ENCODE measurements around the gene PVALB. TPM values are rescaled to one million over a fixed set of nuclear protein-coding genes. Genes with fewer than 3 reads are reported as not detected.

The PVALB gene
- total and polyA plus RNA-seq, 4 donors = 0.56 to 3.4 (median 1.1) TPM

DNA sequence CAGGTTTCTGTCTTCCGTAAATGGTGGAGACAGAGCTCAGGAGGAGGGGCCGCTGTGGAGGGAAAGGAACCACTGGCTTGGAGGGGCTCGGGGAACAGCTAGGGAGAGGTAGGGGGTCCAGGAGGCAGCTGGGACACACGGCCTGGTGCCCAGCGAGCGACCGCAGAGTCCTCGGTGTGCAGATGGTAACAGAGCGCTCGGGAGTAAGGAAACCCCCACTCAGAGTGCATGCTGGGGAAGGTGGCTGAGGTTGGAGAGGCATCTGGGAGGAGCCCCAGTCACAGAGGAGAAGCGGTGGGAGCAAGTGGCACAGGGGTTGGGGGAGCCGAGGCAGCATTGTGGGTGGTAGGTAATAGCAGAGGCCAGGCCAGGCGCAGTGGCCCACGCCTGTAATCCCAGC is 33.2 kb upstream of the PVALB start:
- H3K27ac ChIP-seq (ENCODE audit: low read depth in 1 of 2, low read length in 2 of 2) = no peak overlapping the region
- no peaks in the 10 kb centered on the region for H3K4me1 ChIP-seq (ENCODE audit: control insufficient read depth in 4 of 4, insufficient read depth in 4 of 4, low read length in 3 of 4)
- no peak overlapping the region for H3K9ac ChIP-seq (ENCODE audit: low read depth in 1 of 2, low read length in 2 of 2)
- no peak overlapping the region for H3K4me3 ChIP-seq (ENCODE audit: low read depth in 1 of 3, low read length in 3 of 3)
- TF ChIP-seq HNF4A (conservative IDR thresholded peaks at IDR 0.05) (no peak), YY1 (IDR thresholded peaks at IDR 0.05) (no peak), EGR1 (IDR thresholded peaks at IDR 0.05; ENCODE audit: low read depth in 2 of 2) (no peak), FOXA1 (IDR thresholded peaks at IDR 0.05) (no peak), TAF1 (conservative IDR thresholded peaks at IDR 0.05) (no peak), HNF4G (IDR thresholded peaks at IDR 0.05) (no peak), NR2F2 (IDR thresholded peaks at IDR 0.05) (no peak), RAD21 (IDR thresholded peaks at IDR 0.05) (no peak), RXRA (IDR thresholded peaks at IDR 0.05) (no peak), JUND (IDR thresholded peaks at IDR 0.05) (no peak)
- TF ChIP-seq, protein P1, sequence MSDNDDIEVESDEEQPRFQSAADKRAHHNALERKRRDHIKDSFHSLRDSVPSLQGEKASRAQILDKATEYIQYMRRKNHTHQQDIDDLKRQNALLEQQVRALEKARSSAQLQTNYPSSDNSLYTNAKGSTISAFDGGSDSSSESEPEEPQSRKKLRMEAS (IDR thresholded peaks at IDR 0.05) = no peak
- TF ChIP-seq, protein P2, sequence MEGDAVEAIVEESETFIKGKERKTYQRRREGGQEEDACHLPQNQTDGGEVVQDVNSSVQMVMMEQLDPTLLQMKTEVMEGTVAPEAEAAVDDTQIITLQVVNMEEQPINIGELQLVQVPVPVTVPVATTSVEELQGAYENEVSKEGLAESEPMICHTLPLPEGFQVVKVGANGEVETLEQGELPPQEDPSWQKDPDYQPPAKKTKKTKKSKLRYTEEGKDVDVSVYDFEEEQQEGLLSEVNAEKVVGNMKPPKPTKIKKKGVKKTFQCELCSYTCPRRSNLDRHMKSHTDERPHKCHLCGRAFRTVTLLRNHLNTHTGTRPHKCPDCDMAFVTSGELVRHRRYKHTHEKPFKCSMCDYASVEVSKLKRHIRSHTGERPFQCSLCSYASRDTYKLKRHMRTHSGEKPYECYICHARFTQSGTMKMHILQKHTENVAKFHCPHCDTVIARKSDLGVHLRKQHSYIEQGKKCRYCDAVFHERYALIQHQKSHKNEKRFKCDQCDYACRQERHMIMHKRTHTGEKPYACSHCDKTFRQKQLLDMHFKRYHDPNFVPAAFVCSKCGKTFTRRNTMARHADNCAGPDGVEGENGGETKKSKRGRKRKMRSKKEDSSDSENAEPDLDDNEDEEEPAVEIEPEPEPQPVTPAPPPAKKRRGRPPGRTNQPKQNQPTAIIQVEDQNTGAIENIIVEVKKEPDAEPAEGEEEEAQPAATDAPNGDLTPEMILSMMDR (IDR thresholded peaks at IDR 0.05; ENCODE audit: low read depth, low read length, missing input control) = no peak
- TF ChIP-seq, protein P3, sequence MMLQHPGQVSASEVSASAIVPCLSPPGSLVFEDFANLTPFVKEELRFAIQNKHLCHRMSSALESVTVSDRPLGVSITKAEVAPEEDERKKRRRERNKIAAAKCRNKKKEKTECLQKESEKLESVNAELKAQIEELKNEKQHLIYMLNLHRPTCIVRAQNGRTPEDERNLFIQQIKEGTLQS (IDR thresholded peaks at IDR 0.05) = no peak
- TF ChIP-seq, protein P4, sequence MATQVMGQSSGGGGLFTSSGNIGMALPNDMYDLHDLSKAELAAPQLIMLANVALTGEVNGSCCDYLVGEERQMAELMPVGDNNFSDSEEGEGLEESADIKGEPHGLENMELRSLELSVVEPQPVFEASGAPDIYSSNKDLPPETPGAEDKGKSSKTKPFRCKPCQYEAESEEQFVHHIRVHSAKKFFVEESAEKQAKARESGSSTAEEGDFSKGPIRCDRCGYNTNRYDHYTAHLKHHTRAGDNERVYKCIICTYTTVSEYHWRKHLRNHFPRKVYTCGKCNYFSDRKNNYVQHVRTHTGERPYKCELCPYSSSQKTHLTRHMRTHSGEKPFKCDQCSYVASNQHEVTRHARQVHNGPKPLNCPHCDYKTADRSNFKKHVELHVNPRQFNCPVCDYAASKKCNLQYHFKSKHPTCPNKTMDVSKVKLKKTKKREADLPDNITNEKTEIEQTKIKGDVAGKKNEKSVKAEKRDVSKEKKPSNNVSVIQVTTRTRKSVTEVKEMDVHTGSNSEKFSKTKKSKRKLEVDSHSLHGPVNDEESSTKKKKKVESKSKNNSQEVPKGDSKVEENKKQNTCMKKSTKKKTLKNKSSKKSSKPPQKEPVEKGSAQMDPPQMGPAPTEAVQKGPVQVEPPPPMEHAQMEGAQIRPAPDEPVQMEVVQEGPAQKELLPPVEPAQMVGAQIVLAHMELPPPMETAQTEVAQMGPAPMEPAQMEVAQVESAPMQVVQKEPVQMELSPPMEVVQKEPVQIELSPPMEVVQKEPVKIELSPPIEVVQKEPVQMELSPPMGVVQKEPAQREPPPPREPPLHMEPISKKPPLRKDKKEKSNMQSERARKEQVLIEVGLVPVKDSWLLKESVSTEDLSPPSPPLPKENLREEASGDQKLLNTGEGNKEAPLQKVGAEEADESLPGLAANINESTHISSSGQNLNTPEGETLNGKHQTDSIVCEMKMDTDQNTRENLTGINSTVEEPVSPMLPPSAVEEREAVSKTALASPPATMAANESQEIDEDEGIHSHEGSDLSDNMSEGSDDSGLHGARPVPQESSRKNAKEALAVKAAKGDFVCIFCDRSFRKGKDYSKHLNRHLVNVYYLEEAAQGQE (IDR thresholded peaks at IDR 0.05) = no peak
- 82% methylated on average over 14 of the region's 14 CpGs for WGBS
- H3K36me3 ChIP-seq (ENCODE audit: control insufficient read depth in 4 of 4, insufficient read depth in 3 of 4, low read depth in 1 of 4, low read length in 3 of 4) = no peaks in the 10 kb centered on the region
- H3K27me3 ChIP-seq (ENCODE audit: control insufficient read depth in 4 of 4, insufficient read depth in 4 of 4, low read length in 3 of 4) = peaks cover 0 to 5% (median 0%) of the 10 kb centered on the region in 4 donors
- H3K9me3 ChIP-seq (ENCODE audit: control insufficient read depth in 4 of 4, low read length in 3 of 4) = no peaks in the 10 kb centered on the region
- DNase-seq (ENCODE audit: low spot score) = no peak

DNA sequence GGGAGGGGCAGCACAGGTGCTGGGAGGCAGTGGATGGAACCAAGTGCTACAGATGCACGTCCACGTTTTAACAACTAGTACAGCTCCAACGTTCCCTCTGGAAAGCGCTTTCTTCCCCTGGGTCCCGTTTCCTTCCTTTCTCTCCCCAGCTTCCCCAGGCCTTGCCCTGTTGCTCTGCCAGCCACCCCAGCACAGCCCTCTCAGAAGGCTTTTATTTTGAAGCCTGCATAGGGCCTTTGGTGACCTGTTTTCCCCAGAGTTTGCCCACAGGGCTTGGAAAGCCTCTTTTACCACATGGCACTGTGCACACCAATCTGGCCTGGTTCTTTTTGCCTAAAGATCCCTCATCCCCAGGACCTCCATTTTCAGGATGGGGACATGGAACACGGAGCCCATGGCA is 30.1 kb upstream of the PVALB start:
- no peak overlapping the region for H3K4me3 ChIP-seq (ENCODE audit: low read depth in 1 of 3, low read length in 3 of 3)
- no peak for DNase-seq (ENCODE audit: low spot score)
- TF ChIP-seq YY1 (IDR thresholded peaks at IDR 0.05) (no peak), FOXA2 (IDR thresholded peaks at IDR 0.05) (no peak), EGR1 (IDR thresholded peaks at IDR 0.05; ENCODE audit: low read depth in 2 of 2) (no peak), NR2F2 (IDR thresholded peaks at IDR 0.05) (no peak), SP1 (IDR thresholded peaks at IDR 0.05) (no peak), TAF1 (conservative IDR thresholded peaks at IDR 0.05) (no peak), GABPA (IDR thresholded peaks at IDR 0.05 in 1 of 2, conservative IDR thresholded peaks at IDR 0.05 in 1 of 2) (no peak), RXRA (IDR thresholded peaks at IDR 0.05) (no peak), RAD21 (IDR thresholded peaks at IDR 0.05) (no peak), FOXA1 (IDR thresholded peaks at IDR 0.05) (no peak), HNF4G (IDR thresholded peaks at IDR 0.05) (no peak)
- TF ChIP-seq, protein P2 (IDR thresholded peaks at IDR 0.05; ENCODE audit: low read depth, low read length, missing input control) = no peak
- TF ChIP-seq, protein P4 (IDR thresholded peaks at IDR 0.05) = no peak
- TF ChIP-seq, protein P3 (IDR thresholded peaks at IDR 0.05) = no peak
- TF ChIP-seq, protein P1 (IDR thresholded peaks at IDR 0.05) = no peak
- H3K27me3 ChIP-seq (ENCODE audit: control insufficient read depth in 4 of 4, insufficient read depth in 4 of 4, low read length in 3 of 4) = peaks cover 0 to 5% (median 0%) of the 10 kb centered on the region in 4 donors
- no peak overlapping the region for H3K9ac ChIP-seq (ENCODE audit: low read depth in 1 of 2, low read length in 2 of 2)
- no peaks in the 10 kb centered on the region for H3K4me1 ChIP-seq (ENCODE audit: control insufficient read depth in 4 of 4, insufficient read depth in 4 of 4, low read length in 3 of 4)
- 39% methylated on average over 6 of the region's 6 CpGs for WGBS
- no peaks in the 10 kb centered on the region for H3K9me3 ChIP-seq (ENCODE audit: control insufficient read depth in 4 of 4, low read length in 3 of 4)
- H3K36me3 ChIP-seq (ENCODE audit: control insufficient read depth in 4 of 4, insufficient read depth in 3 of 4, low read depth in 1 of 4, low read length in 3 of 4) = no peaks in the 10 kb centered on the region
- no peak overlapping the region for H3K27ac ChIP-seq (ENCODE audit: low read depth in 1 of 2, low read length in 2 of 2)

Data from liver (tissue), 9 donors.